ENCODE results near the gene BEGAIN. TPM values are rescaled to one million over a fixed set of nuclear protein-coding genes. Genes with fewer than 3 reads are reported as not detected.
A peak's percentile ranks its signal among the peaks of the same experiment; 100 is the strongest.

The BEGAIN gene
- total RNA-seq, 1 donor from 2014 or later, result 7.0 TPM

GRCh38 chr14:100536121-100536510 is 51.1 kb downstream of the BEGAIN start:
- Mint-ChIP-seq H3K27me3 (ENCODE audit: unreplicated experiment) (no peaks in the 10 kb centered on the region), H3K36me3 (ENCODE audit: unreplicated experiment) (peaks cover 5% of the 10 kb centered on the region), H3K4me1 (ENCODE audit: unreplicated experiment) (peaks cover 21% of the 10 kb centered on the region)

DNA sequence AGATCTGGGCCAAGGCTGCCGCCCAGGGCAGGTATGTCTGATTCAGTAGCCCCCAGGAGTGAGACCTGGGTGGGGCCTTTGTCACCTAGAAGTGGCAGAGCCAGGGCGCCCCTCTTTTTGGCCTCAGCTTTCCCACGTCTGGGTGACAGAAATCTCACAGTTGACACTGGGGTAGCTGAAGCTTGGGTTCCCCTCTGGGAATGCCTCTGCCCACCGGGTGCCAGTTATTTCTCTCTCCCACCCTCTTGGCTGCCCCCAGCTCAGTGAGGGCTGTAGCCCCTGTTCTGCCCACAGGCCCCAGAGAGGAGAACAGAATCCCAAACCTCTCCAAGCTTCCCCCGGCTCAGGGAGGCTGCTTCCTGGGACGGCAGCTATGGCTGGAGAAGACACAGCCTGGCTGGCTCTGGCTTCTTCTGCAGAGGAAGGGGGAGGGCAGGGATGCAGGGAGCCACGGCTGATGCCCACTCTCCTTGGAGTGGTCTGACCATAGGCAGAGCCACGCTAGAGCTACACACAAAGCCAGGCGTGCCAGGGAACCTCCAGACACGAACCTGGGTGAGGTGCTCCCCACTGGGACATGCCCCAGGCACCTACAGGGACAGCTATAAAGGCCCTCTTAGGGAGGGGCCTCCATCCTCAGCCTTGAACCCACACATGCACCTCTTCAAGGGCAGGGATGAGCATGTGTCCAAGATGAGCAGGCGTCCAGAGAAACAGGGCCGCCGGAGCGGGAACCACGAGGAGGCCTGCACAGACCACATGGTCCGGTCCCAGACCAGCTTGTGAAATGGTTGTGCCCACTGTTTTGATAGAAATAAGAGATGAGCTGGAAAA is 51.7 kb downstream of the BEGAIN start:
- peaks cover 21% of the 10 kb centered on the region for H3K4me1 Mint-ChIP-seq (ENCODE audit: unreplicated experiment)
- no peaks in the 10 kb centered on the region for H3K27me3 Mint-ChIP-seq (ENCODE audit: unreplicated experiment)
- no peak for TF ChIP-seq CTCF (IDR thresholded peaks at IDR 0.05)
- no peaks in the 10 kb centered on the region for H3K9me3 Mint-ChIP-seq (ENCODE audit: unreplicated experiment)
- H3K36me3 Mint-ChIP-seq (ENCODE audit: unreplicated experiment), result peaks cover 5% of the 10 kb centered on the region
- peak; percentile 78 for DNase-seq (ENCODE audit: extremely low spot score, unreplicated experiment)
- H3K27ac Mint-ChIP-seq (ENCODE audit: unreplicated experiment), result peak overlapping the region; percentile 35
- no peak overlapping the region for H3K4me3 Mint-ChIP-seq (ENCODE audit: unreplicated experiment)

More at GRCh38 chr14:100536121-100536510, 51.1 kb downstream of the BEGAIN start:
- no peak overlapping the region for H3K4me3 Mint-ChIP-seq (ENCODE audit: unreplicated experiment)
- no peak for TF ChIP-seq CTCF (IDR thresholded peaks at IDR 0.05)
- H3K9me3 Mint-ChIP-seq (ENCODE audit: unreplicated experiment), result no peaks in the 10 kb centered on the region
- DNase-seq (ENCODE audit: extremely low spot score, unreplicated experiment), result peak; percentile 81
- H3K27ac Mint-ChIP-seq (ENCODE audit: unreplicated experiment), result peak overlapping the region; percentile 35

DNA sequence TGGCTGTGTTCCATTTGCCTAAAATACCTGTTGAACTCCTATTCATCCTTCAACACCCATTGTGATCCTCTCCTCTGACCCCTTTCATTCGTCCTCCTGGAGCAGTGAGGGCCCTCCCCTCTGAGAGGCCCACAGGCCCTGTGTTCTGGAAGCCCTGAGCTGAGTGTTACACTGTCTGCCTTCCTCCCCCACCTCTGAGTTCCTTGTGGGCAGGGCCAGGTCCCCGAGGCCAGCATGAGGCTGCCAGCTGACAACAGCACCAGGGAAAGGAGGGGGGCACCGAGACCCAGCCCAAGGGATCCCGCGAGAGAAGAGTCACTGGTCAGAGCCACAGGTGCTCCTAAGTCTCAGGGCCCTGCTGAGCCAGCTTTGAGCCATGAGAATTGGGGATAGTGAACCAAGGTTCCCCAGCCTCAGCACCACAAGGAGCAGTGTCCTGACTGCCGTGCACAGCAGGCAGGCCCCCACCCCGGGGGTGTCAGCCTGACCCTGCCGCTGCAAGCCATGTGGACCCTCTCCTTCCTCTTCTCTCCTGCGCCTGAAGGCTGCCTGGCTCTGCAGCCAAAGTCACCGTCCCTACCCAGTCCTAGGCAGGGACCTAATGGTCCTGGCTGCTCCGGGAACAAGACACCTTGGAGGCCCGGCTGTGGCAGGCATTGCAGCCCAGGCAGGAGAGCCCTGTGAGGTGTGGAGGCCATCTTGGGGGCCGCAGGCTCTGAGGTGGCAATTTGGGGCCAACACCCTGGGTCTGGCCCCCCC is 52.5 kb downstream of the BEGAIN start:
- TF ChIP-seq CTCF (IDR thresholded peaks at IDR 0.05), result no peak
- Mint-ChIP-seq H3K27ac (ENCODE audit: unreplicated experiment) (no peak overlapping the region), H3K36me3 (ENCODE audit: unreplicated experiment) (peaks cover 5% of the 10 kb centered on the region), H3K4me3 (ENCODE audit: unreplicated experiment) (no peak overlapping the region), H3K4me1 (ENCODE audit: unreplicated experiment) (peaks cover 21% of the 10 kb centered on the region), H3K27me3 (ENCODE audit: unreplicated experiment) (no peaks in the 10 kb centered on the region), H3K9me3 (ENCODE audit: unreplicated experiment) (no peaks in the 10 kb centered on the region)
- peak; percentile 77 for DNase-seq (ENCODE audit: extremely low spot score, unreplicated experiment)

GRCh38 chr14:100533656-100534485 is 53.3 kb downstream of the BEGAIN start:
- peaks cover 21% of the 10 kb centered on the region for H3K4me1 Mint-ChIP-seq (ENCODE audit: unreplicated experiment)
- no peak overlapping the region for H3K27ac Mint-ChIP-seq (ENCODE audit: unreplicated experiment)
- TF ChIP-seq CTCF (IDR thresholded peaks at IDR 0.05), result no peak
- H3K36me3 Mint-ChIP-seq (ENCODE audit: unreplicated experiment), result peaks cover 5% of the 10 kb centered on the region
- no peak overlapping the region for H3K4me3 Mint-ChIP-seq (ENCODE audit: unreplicated experiment)
- H3K9me3 Mint-ChIP-seq (ENCODE audit: unreplicated experiment), result no peaks in the 10 kb centered on the region
- DNase-seq (ENCODE audit: extremely low spot score, unreplicated experiment), result peak; percentile 83
- H3K27me3 Mint-ChIP-seq (ENCODE audit: unreplicated experiment), result no peaks in the 10 kb centered on the region
